Ramos (cell line): ENCODE measurements around the gene DGCR6L.
"Not testable (repeated sequence)": the region's sequence is repeated elsewhere in the genome, so short reads cannot be mapped to it uniquely, and the experiment has no call there.

Experiments
- in situ Hi-C: fragments of 300-500 bp; cut with MboI; formaldehyde crosslinking; loops from one replicate; pipeline ENCODE4 v1.14.3; 2022; ENCODE audit warnings: low sequenced_read_pairs; ENCODE audit not compliant: unreplicated experiment

Gene DGCR6L

GRCh38 chr22:20266667-20267440 lies 53.0 kb downstream of the DGCR6L start:
- in situ Hi-C loops, result not testable (repeated sequence)

GRCh38 chr22:20265772-20266666 lies 53.8 kb downstream of the DGCR6L start:
- in situ Hi-C loops, result not testable (repeated sequence)

- in situ Hi-C loops, result no loop called here
Observed at GRCh38 chr22:20264614-20265452, 55.0 kb downstream of the DGCR6L start.
